Subcutaneous abdominal adipose tissue (tissue), 5 donors: Measurements from ENCODE around the gene DGCR6.
"Not testable (repeated sequence)": the region's sequence is repeated elsewhere in the genome, so short reads cannot be mapped to it uniquely, and the experiment has no call there.

Experiments
- H3K27ac ChIP-seq: one replicate; pipeline ENCODE4 v1.7.0; 2013; ENCODE audit warnings: low read depth, mild to moderate bottlenecking, inconsistent platforms, low read length, moderate library complexity
- H3K27me3 ChIP-seq, 5 donors: one replicate each; pipeline ENCODE4 v1.7.0; 2013; ENCODE audit warnings: low read length in 5 of 5, inconsistent platforms in 1 of 5; ENCODE audit not compliant: control insufficient read depth in 5 of 5, insufficient read depth in 4 of 5
- H3K36me3 ChIP-seq, 5 donors: one replicate each; pipeline ENCODE4 v1.7.0; 2013; ENCODE audit warnings: low read length in 5 of 5; ENCODE audit not compliant: control insufficient read depth in 5 of 5, insufficient read depth in 5 of 5
- H3K4me1 ChIP-seq, 5 donors: one replicate each; pipeline ENCODE4 v1.7.0; 2013; ENCODE audit warnings: low read length in 5 of 5, mild to moderate bottlenecking in 3 of 5, moderate library complexity in 1 of 5; ENCODE audit not compliant: control insufficient read depth in 5 of 5, insufficient read depth in 5 of 5
- H3K4me3 ChIP-seq, 5 donors: one replicate each; pipeline ENCODE4 v1.7.0; 2013; ENCODE audit warnings: low read length in 5 of 5, low read depth in 1 of 5
- H3K9ac ChIP-seq, 5 donors: one replicate each; pipeline ENCODE4 v1.7.0; 2013; ENCODE audit warnings: low read length in 5 of 5, mild to moderate bottlenecking in 4 of 5, moderate library complexity in 3 of 5
- H3K9me3 ChIP-seq, 5 donors: one replicate each; pipeline ENCODE4 v1.7.0; 2013; ENCODE audit warnings: low read length in 5 of 5; ENCODE audit not compliant: control insufficient read depth in 5 of 5
- donor health status: healthy.
- donor health status: healthy.
- donor health status: healthy.
- donor health status: healthy.
- donor health status: healthy.

The DGCR6 gene

GRCh38 chr22:18953128-18953527 lies 47.0 kb downstream of the DGCR6 start:
- H3K36me3 ChIP-seq, H3K9me3 ChIP-seq, H3K4me1 ChIP-seq, H3K9ac ChIP-seq, H3K4me3 ChIP-seq, H3K27ac ChIP-seq: not testable (repeated sequence)
- H3K27me3 ChIP-seq, result peaks cover 0 to 11% (median 6%) of the 10 kb centered on the region in 5 donors

DNA sequence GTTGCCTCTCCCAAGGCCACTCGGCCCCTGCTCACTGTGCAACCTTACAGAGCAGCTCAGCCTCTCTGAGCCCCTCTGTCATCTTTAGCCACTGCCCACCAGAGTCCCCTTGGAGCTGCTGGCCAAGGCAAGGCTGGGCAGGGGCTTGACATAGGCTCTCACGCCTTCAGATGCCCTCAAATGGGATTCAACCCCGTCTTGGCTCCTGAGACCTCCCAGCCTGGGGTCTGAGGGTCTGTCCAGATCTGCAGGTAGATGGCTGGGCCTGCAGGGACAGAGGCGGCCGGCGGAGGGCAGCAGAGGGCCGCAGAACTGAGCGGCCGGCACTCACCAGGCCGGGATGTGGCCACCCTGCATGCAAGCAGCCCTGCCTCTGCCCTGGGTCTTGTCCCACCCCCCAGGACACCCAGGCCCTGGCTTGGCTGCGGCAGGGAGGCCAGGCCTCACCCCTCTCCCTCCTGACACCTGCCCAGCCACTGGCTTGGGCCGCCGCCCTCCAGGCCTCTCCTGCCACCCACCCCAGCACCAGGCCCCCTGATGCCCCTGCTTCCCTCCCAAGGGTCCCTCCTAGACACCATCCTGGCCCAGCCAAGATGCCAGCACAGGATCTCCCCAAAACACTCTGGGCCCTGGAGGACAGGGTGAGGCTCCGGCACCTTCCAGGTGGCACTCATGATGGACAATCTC lies 48.3 kb downstream of the DGCR6 start:
- not testable (repeated sequence) for H3K36me3 ChIP-seq, H3K27ac ChIP-seq, H3K9ac ChIP-seq, H3K4me1 ChIP-seq, H3K9me3 ChIP-seq, H3K4me3 ChIP-seq
- H3K27me3 ChIP-seq, result peaks cover 0 to 11% (median 6%) of the 10 kb centered on the region in 5 donors

DNA sequence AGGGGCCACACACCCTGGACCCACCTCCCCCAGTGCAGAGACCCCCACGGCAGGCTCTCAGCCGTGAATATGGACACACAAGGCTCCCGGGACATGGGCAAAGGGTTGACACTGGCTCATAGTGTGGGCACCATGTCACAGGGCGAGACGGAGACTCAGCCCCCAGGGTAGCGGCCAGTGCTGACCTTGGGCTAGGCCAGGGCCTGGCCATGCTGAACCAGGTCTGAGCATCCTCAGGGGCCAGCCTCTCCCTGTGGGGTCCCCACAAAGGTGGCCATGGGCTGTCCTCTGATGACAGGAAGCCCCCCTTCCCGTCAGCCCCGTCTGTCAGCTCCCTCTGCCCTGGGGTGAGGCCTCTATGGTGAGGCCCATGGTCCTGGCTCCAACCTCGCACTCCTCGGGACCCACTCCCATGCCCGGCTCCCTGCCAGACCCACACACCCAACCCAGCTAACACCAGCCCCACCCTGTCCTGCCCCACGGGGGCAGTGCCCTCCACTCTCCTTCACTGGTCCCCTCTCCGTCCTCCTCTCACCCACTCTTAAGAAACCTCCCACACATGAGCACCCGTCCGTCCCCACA lies 49.0 kb downstream of the DGCR6 start:
- Histone ChIP-seq H3K27me3 (peaks cover 0 to 11% (median 6%) of the 10 kb centered on the region in 5 donors), H3K9ac (no peak overlapping the region), H3K36me3 (no peaks in the 10 kb centered on the region), H3K4me3 (no peak overlapping the region), H3K9me3 (no peaks in the 10 kb centered on the region), H3K4me1 (no peaks in the 10 kb centered on the region), H3K27ac (no peak overlapping the region)

DNA sequence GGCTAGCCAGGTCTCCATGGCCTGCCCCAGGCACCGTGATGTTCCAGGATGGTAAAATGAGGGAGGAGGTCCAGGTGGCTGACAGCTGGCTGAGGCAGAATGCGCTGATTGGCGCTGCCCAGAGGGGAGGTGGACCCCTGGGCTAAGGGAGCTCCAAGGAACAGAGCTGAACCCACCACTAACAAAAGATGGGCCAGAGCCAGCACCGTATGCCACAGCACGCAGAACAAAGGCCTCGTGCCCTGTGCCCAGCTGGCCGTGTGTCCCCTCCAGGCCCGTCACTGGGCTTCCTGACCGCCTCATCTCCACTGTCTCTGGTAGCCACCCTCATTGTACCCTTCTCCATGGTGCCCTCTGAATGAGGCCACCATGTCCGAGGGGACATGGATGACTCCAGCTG lies 49.6 kb downstream of the DGCR6 start:
- Histone ChIP-seq H3K9ac (no peak overlapping the region), H3K4me3 (no peak overlapping the region), H3K27ac (no peak overlapping the region), H3K36me3 (no peaks in the 10 kb centered on the region), H3K4me1 (no peaks in the 10 kb centered on the region), H3K27me3 (peaks cover 0 to 11% (median 6%) of the 10 kb centered on the region in 5 donors), H3K9me3 (no peaks in the 10 kb centered on the region)

DNA sequence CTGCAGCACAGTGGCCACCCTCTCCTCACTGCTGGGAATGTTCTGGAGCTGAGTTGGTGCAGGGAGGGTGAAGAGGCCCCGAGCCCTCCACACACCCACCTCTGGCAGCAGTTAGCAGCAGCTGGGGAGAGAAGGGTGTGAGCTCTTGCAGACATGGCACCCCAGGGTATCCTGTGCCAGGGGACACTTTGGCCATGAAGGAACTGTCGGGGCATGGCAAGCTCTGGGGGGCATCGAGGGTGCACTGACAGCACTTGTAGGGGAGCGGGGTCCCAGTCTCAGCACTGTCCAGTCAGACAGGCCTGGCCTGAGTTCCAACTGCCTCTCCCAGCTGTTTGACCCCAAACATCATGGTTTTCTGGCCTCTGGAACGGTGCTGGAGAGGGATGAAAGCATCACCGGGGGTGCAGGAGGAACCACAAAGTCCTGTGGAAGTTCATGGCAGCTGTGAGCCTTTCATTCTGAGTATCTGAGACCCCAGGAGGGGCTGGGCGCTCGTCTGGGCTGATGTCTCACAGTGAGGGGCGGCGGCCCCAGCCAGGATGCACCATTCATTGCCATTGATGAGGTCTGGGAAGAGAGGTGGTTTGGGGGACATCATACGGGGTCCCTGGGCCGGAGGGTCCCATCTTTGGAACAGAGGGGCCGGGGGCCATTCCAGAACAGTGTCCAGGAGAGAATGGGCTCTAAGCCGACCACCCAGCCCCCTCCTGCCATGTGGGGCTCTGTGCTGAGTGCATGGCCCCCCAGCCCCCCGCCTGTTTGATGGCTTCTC lies 50.2 kb downstream of the DGCR6 start:
- not testable (repeated sequence) for H3K27ac ChIP-seq, H3K9ac ChIP-seq, H3K9me3 ChIP-seq, H3K36me3 ChIP-seq, H3K4me3 ChIP-seq, H3K4me1 ChIP-seq
- peaks cover 0 to 11% (median 3%) of the 10 kb centered on the region in 5 donors for H3K27me3 ChIP-seq

GRCh38 chr22:18956956-18957355 lies 50.8 kb downstream of the DGCR6 start:
- H3K27me3 ChIP-seq, H3K9me3 ChIP-seq, H3K4me3 ChIP-seq, H3K9ac ChIP-seq, H3K4me1 ChIP-seq, H3K36me3 ChIP-seq, H3K27ac ChIP-seq: not testable (repeated sequence)

GRCh38 chr22:18957621-18958320 lies 51.7 kb downstream of the DGCR6 start:
- H3K4me3 ChIP-seq, H3K9me3 ChIP-seq, H3K27ac ChIP-seq, H3K36me3 ChIP-seq, H3K4me1 ChIP-seq, H3K27me3 ChIP-seq, H3K9ac ChIP-seq: not testable (repeated sequence)

- H3K36me3 ChIP-seq, H3K4me1 ChIP-seq, H3K27ac ChIP-seq, H3K4me3 ChIP-seq, H3K9me3 ChIP-seq, H3K27me3 ChIP-seq, H3K9ac ChIP-seq: not testable (repeated sequence)
These were observed 52.2 kb downstream of the DGCR6 start for GRCh38 chr22:18958321-18958705.

- not testable (repeated sequence) for H3K9me3 ChIP-seq, H3K36me3 ChIP-seq, H3K4me3 ChIP-seq, H3K4me1 ChIP-seq, H3K27me3 ChIP-seq, H3K27ac ChIP-seq, H3K9ac ChIP-seq
These were observed 52.6 kb downstream of the DGCR6 start for GRCh38 chr22:18958738-18959137.

DNA sequence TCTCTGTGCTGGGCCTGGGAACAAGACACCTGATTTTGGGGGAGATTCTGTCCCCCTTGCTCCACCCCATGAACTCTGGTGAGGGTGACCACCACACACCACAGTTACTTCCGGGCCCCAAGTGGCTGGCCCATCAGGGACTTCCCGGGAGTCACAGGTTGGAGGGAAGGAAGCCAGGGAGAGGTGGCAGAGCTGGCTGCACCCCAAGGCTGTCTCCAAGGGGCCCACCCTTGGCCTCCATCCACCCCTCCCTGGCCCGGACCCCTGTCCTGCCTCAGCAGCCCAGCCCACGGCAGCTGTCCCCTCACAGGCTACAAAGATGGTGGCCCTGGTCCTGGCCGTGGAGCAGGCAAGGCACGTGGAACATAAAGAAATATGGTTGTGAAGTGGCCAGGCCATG lies 53.1 kb downstream of the DGCR6 start:
- H3K27me3 ChIP-seq, H3K9ac ChIP-seq, H3K36me3 ChIP-seq, H3K27ac ChIP-seq, H3K4me3 ChIP-seq, H3K4me1 ChIP-seq, H3K9me3 ChIP-seq: not testable (repeated sequence)
